NCI-H774 (cell line): ENCODE results near the gene RPTOR.
"Not testable (repeated sequence)": the region's sequence is repeated elsewhere in the genome, so short reads cannot be mapped to it uniquely, and the experiment has no call there.

Source experiments
- DNase-seq: peaks from one replicate; lab custom pipeline; 2025; lab: John Stamatoyannopoulos, UW

The RPTOR gene

DNA sequence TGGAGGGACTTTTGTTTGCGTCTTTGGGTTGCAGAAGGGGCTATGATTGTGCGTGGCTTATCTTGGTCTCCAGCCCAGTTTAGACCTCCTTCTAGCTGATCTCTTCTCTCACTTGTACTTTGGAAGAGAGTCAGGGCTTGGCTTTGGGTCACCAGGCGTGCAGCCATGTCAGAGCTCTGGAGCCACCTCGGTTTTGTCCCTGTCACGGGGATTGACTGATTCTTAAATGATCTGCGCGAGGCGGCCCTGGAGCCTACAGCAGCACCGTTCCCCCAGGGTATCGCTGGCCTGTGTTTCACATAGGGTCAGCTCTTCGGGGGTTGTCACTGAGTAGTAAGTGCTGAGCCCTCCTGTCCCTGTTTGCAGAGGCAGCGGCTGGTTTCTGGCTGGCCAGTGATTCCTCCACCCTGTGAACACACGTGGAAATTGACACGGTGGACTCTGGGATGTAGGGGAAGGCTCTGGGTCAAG lies 237.2 kb downstream of the RPTOR start:
- no peak for DNase-seq

DNA sequence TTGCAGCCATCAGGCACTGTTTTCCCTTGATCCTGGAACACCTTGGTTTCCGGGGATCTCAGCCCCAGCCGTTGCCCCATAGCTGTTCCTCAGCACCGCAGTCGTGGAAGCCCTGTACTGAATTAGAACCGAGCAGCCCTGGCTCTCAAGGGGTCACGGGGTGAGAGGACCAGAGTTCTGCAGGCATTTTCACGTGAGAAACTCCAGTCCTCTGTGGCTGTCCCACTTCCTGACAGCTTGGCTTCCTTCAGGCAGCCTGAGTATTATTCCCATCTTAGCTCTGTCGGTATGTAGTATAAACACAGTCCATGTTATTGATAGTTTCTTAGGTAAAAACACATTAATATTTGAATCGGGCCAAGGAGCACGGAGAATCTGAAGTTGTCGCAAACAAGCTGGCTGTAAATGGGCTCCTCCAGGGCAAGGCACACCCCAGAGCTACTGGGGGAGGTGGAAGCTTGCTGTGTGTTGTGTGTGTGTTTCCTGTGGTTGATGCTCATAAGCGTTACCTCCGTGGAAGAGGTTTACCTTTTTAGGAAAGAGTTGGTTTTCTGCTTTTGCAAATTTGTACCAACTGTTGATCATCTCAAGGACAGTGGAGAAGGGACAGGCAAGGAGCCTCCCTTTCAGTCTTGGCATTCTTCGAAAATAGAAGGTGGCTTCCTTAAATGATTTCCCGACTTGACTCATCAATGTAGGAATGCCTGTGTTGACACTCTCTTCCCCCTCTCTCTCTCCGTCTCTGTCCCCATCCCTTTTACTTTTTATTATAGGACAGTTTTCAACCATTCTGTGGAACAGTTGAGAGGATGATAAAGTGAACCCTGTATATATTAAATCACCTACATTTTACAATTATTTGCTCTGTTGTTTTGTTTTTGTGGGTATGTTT lies 238.1 kb downstream of the RPTOR start:
- DNase-seq = no peak

DNA sequence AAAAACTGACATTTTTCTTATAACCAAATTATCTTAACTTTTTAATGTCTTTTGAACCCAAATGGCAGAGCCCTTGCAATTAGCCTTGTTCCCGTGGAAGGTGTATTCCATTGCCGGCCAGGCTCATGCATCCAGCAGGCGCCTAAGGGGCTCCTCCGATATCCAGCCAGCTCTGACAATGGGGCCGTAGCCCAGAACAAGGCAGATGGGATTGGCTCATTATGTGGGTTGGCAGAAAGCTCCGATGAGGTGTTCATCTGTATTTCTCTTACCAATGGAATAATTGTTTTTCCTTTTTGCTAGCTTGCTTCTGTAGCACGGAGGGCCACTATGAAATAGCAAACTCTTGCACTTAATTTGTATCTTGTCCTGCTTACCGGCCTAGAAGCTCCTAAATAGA lies 238.8 kb downstream of the RPTOR start:
- DNase-seq = no peak

GRCh38 chr17:80783971-80784370 lies 239.3 kb downstream of the RPTOR start:
- no peak for DNase-seq

GRCh38 chr17:80785477-80786178 lies 241.0 kb downstream of the RPTOR start:
- DNase-seq = peak; percentile 71

DNA sequence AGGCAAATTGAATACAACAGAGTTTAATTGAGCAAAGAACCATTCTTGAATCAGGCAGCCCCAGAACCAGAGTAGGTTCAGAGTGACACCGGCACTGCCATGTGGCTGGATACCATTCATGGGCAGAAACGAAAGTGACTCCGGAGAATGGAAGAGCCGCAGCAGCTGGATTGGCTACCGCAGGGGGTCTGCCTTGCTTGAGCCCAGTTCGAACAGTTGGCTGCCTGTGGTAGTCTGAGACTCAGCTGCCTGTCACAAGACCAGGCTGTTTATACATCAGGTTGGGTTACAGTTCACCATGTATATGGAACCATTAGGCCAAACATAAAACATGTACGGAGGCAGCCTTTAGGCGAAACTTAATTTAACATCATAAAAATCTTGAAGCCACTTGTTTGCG lies 241.8 kb downstream of the RPTOR start:
- DNase-seq = peak; percentile 86

GRCh38 chr17:80786887-80787286 lies 242.2 kb downstream of the RPTOR start:
- no peak for DNase-seq

GRCh38 chr17:80787881-80788280 lies 243.2 kb downstream of the RPTOR start:
- DNase-seq = no peak

- no peak for DNase-seq
Measured at GRCh38 chr17:80789356-80789902, 244.8 kb downstream of the RPTOR start.

DNA sequence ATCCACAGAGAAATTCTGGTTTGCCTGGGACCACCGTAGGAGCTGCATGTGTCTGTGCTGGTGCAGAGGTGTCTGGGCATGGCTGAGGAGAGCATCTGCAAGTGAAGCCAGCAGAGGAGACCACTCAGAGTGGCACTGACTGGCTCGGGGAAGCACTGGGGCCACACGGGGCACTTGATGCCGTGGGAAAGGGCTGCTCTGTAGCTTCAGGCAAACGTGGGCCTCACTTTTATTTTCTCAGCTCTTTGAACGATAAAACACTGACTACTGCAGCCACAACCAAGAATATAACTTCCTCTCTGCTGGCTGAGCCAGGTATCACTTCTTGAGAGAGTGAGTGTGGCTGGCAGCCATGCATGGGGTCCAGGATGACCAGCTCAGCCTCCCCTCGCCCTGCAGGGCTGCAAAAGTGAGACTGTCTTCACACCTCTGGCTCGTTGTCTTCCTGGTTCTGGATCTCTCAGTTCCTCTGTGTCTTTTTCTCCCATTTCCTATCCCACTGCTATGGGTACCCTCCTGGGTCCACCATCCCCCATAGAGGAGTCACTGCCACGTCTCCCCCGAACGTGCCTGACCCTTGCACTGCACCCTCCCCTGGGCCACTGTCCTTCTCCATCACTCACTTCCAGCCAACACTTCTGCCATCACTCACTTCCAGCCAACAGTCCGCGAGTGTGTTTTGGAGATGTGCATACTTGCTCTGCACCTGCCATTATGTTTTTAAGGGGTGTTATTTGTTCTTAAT lies 245.6 kb downstream of the RPTOR start:
- no peak for DNase-seq

GRCh38 chr17:80790981-80791742 lies 246.5 kb downstream of the RPTOR start:
- DNase-seq = no peak

- DNase-seq = peak; percentile 32
Measured at GRCh38 chr17:80791758-80792284, 247.2 kb downstream of the RPTOR start.

DNA sequence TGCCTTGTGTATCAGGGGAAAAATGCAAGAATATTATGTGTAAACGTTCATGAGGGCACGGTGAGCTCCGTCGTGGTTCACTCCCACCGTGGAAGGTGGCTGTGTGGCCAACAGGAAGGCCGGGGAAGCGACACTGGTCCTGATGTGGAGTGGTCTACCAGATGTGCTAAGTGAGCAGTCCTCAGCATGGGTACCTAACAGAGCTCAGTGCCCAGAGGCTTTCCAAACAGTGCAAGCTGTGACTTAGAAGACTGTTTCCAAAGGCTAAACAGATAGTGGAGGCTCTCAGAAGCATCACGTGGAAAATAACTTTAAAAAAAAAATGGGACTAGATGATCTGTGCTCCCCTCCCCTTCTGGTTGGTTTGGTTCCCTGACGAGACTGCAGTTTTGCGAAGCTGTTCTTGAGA lies 247.7 kb downstream of the RPTOR start:
- DNase-seq = no peak

DNA sequence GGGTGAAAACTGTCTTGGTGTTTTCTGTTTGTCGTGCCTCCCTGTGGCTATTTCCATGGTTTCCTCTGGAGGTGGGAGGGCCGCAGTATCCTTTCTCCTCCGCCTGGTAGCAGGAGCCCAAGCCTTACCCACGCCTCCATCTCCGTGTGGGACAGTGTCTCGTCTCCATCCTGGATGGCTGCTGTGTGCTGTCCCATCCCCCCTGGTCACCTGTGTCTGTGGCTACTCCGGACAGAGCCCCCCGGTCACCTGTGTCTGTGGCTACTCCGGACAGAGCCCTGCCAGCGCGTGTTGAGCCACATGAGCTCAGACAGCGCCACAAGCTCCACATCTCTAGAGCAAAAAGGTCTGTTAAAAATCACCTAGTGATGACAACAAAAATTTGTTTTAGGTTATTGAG lies 248.8 kb downstream of the RPTOR start:
- DNase-seq = no peak

DNA sequence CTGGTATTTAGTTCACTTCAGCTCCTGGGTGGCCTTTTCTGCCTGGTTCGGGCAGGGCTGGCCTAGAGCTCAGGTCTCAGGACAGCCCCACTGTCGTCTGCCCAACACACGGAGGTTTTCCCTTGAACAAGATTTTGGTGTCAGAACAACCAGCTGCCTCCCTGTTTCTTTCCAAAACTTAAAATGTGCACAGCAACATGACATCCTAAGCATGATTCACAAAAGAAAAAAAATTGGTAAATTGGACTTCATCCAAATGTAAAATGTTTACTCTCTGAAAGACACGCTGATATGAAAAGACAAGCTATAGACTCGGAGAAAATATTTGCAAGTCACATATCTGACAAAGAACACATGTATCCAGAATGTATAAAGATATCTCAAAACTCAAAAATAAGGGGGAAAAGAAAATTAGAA lies 249.2 kb downstream of the RPTOR start:
- DNase-seq = no peak

GRCh38 chr17:80794281-80795089 lies 249.8 kb downstream of the RPTOR start:
- DNase-seq = no peak

DNA sequence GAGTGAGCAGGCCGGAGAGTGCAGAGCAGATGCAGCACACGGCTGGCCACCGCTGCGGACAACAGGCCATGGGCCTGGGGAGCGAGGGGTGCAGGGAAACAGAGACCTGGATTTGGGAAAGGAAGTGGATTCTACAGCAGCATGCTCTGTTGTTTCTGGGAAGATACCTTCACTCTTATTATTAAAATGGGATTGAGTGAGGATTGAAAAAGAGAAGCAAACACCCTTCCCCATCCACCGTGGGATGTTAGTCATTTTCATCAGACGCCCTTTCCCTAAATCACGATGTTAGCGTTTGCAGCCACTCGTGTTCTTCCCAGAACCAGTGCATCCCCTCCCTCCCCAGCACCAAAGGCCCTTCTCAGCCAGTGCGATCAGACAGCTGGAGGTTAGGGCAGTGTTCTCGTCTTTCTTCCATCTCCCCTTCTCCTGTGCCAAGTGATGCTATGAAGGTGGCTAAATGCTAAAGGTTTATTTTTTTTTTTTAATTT lies 250.5 kb downstream of the RPTOR start:
- DNase-seq = no peak

GRCh38 chr17:80795754-80796153 lies 251.1 kb downstream of the RPTOR start:
- no peak for DNase-seq

GRCh38 chr17:80796430-80796861 lies 251.8 kb downstream of the RPTOR start:
- no peak for DNase-seq

DNA sequence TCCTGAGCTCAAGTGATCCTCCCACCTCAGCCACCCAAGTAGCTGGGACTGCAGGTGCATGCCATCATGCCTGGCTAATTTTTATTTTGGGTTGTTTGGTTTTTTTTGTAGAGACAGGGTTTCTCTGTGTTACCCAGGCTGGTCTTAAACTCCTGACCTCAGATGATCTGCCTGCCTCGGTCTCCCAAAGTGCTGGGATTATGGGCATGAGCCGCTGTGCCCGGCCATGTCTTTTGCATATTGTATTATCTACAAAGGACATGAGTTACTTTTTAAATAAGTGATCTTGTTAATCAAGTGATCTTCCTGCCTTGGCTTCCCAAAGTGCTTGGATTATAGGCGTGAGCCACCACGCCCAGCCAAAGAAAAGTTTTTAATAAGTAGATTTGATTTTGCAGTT lies 252.6 kb downstream of the RPTOR start:
- DNase-seq = not testable (repeated sequence)
